ENCODE results near the gene SPTBN5. TPM values are rescaled to one million over a fixed set of nuclear protein-coding genes. Genes with fewer than 3 reads are reported as not detected.

Gene SPTBN5
- total RNA-seq, 8 experiments from 2014 or later = 0.18 to 2.3 (median 0.72) TPM

- in situ Hi-C loops (cut with MboI; ENCODE audit: low pct_unique_long_range_greater_than_20kb in 2 of 9, low sequenced_read_pairs in 9 of 9, unreplicated experiment in 9 of 9) = no loop called here
- no peak overlapping the region for H3K4me3 ChIP-seq
- ATAC-seq (replicated peaks in 6 of 8) = peak in 1 of 8 experiments; percentile 4
- H3K4me1 ChIP-seq (replicated peaks in 1 of 2) = peaks cover 15 to 22% of the 10 kb centered on the region in 2 donors
- 45 to 100% (median 87%) methylated on average over 1 to 4 of the region's 5 CpGs; no CpG with 5 or more reads in 1 of the 10 experiments for WGBS, 10 experiments
- no peak overlapping the region for H3K27ac ChIP-seq
Observed at GRCh38 chr15:41921639-41922038, 27.8 kb upstream of the SPTBN5 start.

- H3K4me1 ChIP-seq (replicated peaks in 1 of 2) = peaks cover 15 to 22% of the 10 kb centered on the region in 2 donors
- 67 to 100% (median 80%) methylated on average over 1 to 4 of the region's 9 CpGs; no CpG with 5 or more reads in 5 of the 10 experiments for WGBS, 10 experiments
- no peak overlapping the region for H3K4me3 ChIP-seq
- H3K27ac ChIP-seq = no peak overlapping the region
- in situ Hi-C loops (cut with MboI; ENCODE audit: low pct_unique_long_range_greater_than_20kb in 2 of 9, low sequenced_read_pairs in 9 of 9, unreplicated experiment in 9 of 9) = no loop called here
- ATAC-seq (replicated peaks in 6 of 8) = peak in 3 of 8 experiments; percentile 18 to 39 (median 26)
Observed at GRCh38 chr15:41921167-41921566, 27.3 kb upstream of the SPTBN5 start.

- in situ Hi-C loops (cut with MboI; ENCODE audit: low pct_unique_long_range_greater_than_20kb in 2 of 9, low sequenced_read_pairs in 9 of 9, unreplicated experiment in 9 of 9) = no loop called here
- Histone ChIP-seq H3K4me3 (no peak overlapping the region), H3K4me1 (replicated peaks in 1 of 2) (peaks cover 15 to 22% of the 10 kb centered on the region in 2 donors), H3K27ac (no peak overlapping the region)
- ATAC-seq (replicated peaks in 6 of 8) = peak in 1 of 8 experiments; percentile 68
- 57 to 100% (median 86%) methylated on average over 1 to 3 of the region's 3 CpGs; no CpG with 5 or more reads in 3 of the 10 experiments for WGBS, 10 experiments
Observed at GRCh38 chr15:41919954-41920538, 26.2 kb upstream of the SPTBN5 start.

DNA sequence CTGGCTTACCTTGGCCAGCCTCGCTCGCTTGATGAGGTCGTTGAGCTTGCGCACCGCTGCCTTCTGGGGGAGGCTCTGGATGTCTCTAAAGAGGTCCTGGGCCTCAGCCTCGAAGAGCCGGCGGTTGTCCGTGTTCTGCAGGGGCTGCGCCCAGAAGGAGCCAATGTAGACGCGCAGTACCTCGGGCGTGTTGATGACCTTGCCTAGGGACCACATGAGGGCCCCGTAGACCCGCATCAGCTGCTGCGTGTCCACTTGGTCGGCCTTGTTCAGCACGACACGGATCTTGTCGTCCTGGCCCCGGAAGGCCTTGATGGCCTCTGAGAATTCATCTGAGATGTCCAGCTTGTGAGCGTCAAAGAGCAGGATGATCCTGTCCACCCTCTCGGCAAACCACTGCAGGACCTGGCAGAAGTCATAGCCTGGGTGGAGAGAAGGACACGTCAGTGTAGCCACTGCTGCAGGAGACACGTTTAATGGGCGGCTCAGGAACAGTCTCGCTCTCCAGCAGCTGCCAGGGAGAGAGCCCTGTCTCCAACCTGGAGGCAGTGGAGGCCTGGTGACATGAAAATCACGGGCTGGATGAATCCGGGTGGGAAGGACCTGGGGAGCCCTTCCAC is 25.5 kb upstream of the SPTBN5 start:
- 90 to 100% (median 96%) methylated on average over 4 to 13 of the region's 30 CpGs; no CpG with 5 or more reads in 4 of the 10 experiments for WGBS, 10 experiments
- no peak for ATAC-seq (replicated peaks in 6 of 8)
- in situ Hi-C loops (cut with MboI; ENCODE audit: low pct_unique_long_range_greater_than_20kb in 2 of 9, low sequenced_read_pairs in 9 of 9, unreplicated experiment in 9 of 9) = no loop called here
- Histone ChIP-seq H3K27ac (no peak overlapping the region), H3K4me1 (replicated peaks in 1 of 2) (peaks cover 15 to 22% of the 10 kb centered on the region in 2 donors), H3K4me3 (no peak overlapping the region)

DNA sequence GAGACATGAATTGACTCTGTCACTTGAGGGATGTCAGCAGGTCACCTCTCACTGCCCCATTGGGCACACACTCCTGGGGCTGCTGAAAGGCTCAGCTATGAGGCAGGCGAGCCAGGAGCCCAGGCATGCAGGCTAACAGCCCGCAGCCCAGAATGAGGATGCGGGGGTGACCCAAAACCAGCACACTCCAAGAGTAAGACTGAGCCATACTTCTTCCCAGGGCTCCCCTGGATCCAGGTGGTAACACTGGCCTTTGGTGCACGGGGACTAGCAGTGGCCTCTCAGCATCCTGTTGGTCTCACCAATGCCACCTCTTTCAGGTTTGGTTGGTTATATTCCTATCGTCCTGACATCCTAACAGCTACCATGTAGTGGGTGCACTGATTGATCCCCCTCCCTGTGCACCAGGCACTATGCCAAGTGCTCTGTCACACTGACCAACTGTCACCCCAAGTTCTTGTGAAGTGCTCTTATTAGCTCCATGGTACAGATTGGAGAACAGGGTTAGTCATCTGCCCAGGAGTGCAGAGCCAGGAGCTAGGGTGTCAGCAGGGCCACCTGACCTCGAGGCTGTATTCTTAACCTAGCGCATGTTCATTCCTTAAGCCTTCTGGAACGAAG is 24.8 kb upstream of the SPTBN5 start:
- no peak overlapping the region for H3K4me3 ChIP-seq
- no peak overlapping the region for H3K27ac ChIP-seq
- WGBS, 10 experiments = 70 to 100% (median 100%) methylated on average over 1 to 3 of the region's 8 CpGs; no CpG with 5 or more reads in 4 of the 10 experiments
- no peak for ATAC-seq (replicated peaks in 6 of 8)
- H3K4me1 ChIP-seq (replicated peaks in 1 of 2) = peaks cover 15 to 22% of the 10 kb centered on the region in 2 donors
- in situ Hi-C loops (cut with MboI; ENCODE audit: low pct_unique_long_range_greater_than_20kb in 2 of 9, low sequenced_read_pairs in 9 of 9, unreplicated experiment in 9 of 9) = no loop called here

- Histone ChIP-seq H3K27ac (no peak overlapping the region), H3K4me3 (no peak overlapping the region), H3K4me1 (replicated peaks in 1 of 2) (peaks cover 15 to 22% of the 10 kb centered on the region in 2 donors)
- in situ Hi-C loops (cut with MboI; ENCODE audit: low pct_unique_long_range_greater_than_20kb in 2 of 9, low sequenced_read_pairs in 9 of 9, unreplicated experiment in 9 of 9) = no loop called here
- ATAC-seq (replicated peaks in 6 of 8) = peak in 4 of 8 experiments; percentile 30 to 80 (median 50)
- 20 to 100% (median 90%) methylated on average over 1 to 7 of the region's 10 CpGs; no CpG with 5 or more reads in 3 of the 10 experiments for WGBS, 10 experiments
Observed at GRCh38 chr15:41917767-41918430, 24.0 kb upstream of the SPTBN5 start.

- in situ Hi-C loops (cut with MboI; ENCODE audit: low pct_unique_long_range_greater_than_20kb in 2 of 9, low sequenced_read_pairs in 9 of 9, unreplicated experiment in 9 of 9) = no loop called here
- 73 to 100% (median 100%) methylated on average over 2 to 5 of the region's 6 CpGs; no CpG with 5 or more reads in 1 of the 10 experiments for WGBS, 10 experiments
Observed at GRCh38 chr15:41915255-41915994, 21.6 kb upstream of the SPTBN5 start.

DNA sequence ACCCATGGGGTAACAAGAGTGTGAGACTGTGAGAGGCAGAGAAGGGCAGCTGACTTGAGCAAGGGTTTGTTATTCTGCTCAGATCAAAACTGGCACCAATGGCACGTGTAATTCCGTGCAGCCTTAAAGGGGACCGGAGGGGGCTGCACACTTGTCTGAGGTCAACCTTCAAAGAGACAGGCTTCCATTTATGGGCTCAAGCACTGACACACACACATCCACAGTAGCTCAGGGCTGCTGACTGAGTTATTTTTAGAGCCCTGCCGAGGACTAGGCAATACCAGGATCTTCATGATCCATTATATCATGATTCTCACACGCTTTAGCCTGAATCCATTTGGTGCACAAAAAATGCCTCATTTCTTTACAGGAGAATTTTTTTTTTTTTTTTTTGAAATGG is 20.6 kb upstream of the SPTBN5 start:
- H3K27ac ChIP-seq = no peak overlapping the region
- WGBS, 10 experiments = 69 to 100% (median 100%) methylated on average over 2 to 5 of the region's 5 CpGs; no CpG with 5 or more reads in 1 of the 10 experiments

More at GRCh38 chr15:41915255-41915994, 21.6 kb upstream of the SPTBN5 start:
- H3K4me1 ChIP-seq (replicated peaks in 1 of 2) = peaks cover 6 to 10% of the 10 kb centered on the region in 2 donors
- no peak overlapping the region for H3K27ac ChIP-seq
- H3K4me3 ChIP-seq = no peak overlapping the region
- ATAC-seq (replicated peaks in 6 of 8) = no peak

GRCh38 chr15:41913256-41913655 is 19.4 kb upstream of the SPTBN5 start:
- no peak overlapping the region for H3K4me3 ChIP-seq
- in situ Hi-C loops (cut with MboI; ENCODE audit: low pct_unique_long_range_greater_than_20kb in 2 of 9, low sequenced_read_pairs in 9 of 9, unreplicated experiment in 9 of 9) = no loop called here
- 83 to 100% (median 100%) methylated on average over 1 to 3 of the region's 3 CpGs; no CpG with 5 or more reads in 5 of the 10 experiments for WGBS, 10 experiments
- no peak overlapping the region for H3K27ac ChIP-seq
- no peaks in the 10 kb centered on the region for H3K4me1 ChIP-seq (replicated peaks in 1 of 2)
- ATAC-seq (replicated peaks in 6 of 8) = no peak

More for the DNA sequence above, 20.6 kb upstream of the SPTBN5 start:
- no peak overlapping the region for H3K4me3 ChIP-seq
- H3K4me1 ChIP-seq (replicated peaks in 1 of 2) = peaks cover 0 to 1% of the 10 kb centered on the region in 2 donors
- in situ Hi-C loops (cut with MboI; ENCODE audit: low pct_unique_long_range_greater_than_20kb in 2 of 9, low sequenced_read_pairs in 9 of 9, unreplicated experiment in 9 of 9) = no loop called here
- ATAC-seq (replicated peaks in 6 of 8) = peak in 5 of 8 experiments; percentile 12 to 49 (median 35)

DNA sequence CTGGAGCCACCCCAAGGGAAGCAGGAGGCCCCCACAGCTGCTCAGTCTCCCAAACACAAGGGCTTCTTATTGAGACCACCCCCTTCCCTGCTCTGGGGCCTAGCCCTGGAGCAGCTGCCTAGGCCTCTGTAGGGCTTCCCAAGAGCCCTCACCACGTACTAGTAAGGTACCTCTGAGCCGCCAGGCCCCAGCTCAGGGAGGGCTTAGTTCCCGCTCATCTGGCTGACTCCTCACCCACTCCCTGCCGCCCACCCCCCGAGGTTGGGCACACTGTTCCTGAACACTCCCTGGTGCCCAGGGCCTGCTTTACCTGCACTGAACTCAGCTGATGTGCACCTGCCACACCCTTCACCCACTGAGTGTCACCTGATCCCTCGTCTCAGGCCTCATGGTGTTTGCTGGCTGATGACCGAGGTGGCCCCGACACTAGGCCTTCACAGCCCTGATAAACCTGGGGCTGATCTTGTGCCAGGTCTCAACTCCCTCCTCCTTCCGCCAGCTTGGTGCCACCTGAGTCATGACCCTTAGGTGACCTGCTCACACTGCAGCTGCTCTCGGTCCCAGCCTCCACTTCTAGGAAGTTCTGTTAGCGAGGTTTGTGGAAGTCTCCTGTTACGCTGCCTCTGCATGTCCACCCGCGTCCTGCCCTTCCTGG is 18.0 kb upstream of the SPTBN5 start:
- in situ Hi-C loops (cut with MboI; ENCODE audit: low pct_unique_long_range_greater_than_20kb in 2 of 9, low sequenced_read_pairs in 9 of 9, unreplicated experiment in 9 of 9) = no loop called here
- 50 to 100% (median 96%) methylated on average over 1 to 11 of the region's 14 CpGs; no CpG with 5 or more reads in 6 of the 10 experiments for WGBS, 10 experiments
- Histone ChIP-seq H3K4me1 (replicated peaks in 1 of 2) (no peaks in the 10 kb centered on the region), H3K4me3 (no peak overlapping the region), H3K27ac (no peak overlapping the region)
- no peak for ATAC-seq (replicated peaks in 6 of 8)

GRCh38 chr15:41908736-41909461 is 15.0 kb upstream of the SPTBN5 start:
- no peaks in the 10 kb centered on the region for H3K4me1 ChIP-seq (replicated peaks in 1 of 2)
- in situ Hi-C loops (cut with MboI; ENCODE audit: low pct_unique_long_range_greater_than_20kb in 2 of 9, low sequenced_read_pairs in 9 of 9, unreplicated experiment in 9 of 9) = no loop called here
- H3K27ac ChIP-seq = no peak overlapping the region
- ATAC-seq (replicated peaks in 6 of 8) = peak in 1 of 8 experiments; percentile 8
- WGBS, 10 experiments = 33 to 100% (median 86%) methylated on average over 1 to 5 of the region's 17 CpGs; no CpG with 5 or more reads in 3 of the 10 experiments
- no peak overlapping the region for H3K4me3 ChIP-seq
